ENCODE results near the gene AK4. TPM values are rescaled to one million over a fixed set of nuclear protein-coding genes. Genes with fewer than 3 reads are reported as not detected.
"Not testable (repeated sequence)": the region's sequence is repeated elsewhere in the genome, so short reads cannot be mapped to it uniquely, and the experiment has no call there.

AK4 gene
- total and polyA plus RNA-seq, 2 experiments from 2014 or later = 65.4 to 110 TPM

DNA sequence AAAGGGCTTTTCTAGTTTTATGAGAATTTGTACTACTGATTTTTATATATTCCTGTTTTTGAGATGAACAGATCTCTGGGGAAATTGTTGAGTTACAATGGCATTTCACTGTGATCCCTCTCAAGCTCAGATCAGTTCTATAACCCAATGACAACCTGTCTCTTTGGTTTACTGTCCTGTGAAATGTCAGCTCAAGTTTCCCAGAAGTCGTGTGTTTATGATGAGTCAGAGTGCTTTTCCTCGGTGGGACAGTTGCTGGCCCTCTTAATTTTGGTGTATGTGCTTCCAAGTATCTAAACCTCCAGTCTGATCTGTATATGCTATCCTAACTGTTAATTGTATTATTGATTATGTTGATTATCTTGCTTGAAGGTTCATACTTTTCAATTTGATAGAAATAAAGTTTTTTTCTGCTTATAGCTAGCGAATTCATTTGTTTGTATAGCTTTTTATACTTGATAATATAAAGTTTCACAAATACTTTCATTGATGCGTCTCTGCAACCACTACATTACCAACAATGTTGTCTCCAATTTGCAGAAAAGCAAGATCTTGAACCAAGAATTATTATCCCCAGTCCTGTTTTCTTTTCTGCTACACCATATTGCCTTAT lies 83.8 kb downstream of the AK4 start:
- no peaks in the 10 kb centered on the region for H4K20me1 ChIP-seq (ENCODE audit: insufficient read depth)
- H3K36me3 ChIP-seq (ENCODE audit: low read depth) = peaks cover 10% of the 10 kb centered on the region; the same call in 1 of the 2 replicates
- no peak overlapping the region for H3K27ac ChIP-seq
- in situ Hi-C loops (cut with MboI) = loop anchor here (10.0 to 25.0 kb wide), 2 partner anchors 453 to 705 kb away; no protein-coding TSS in a partner anchor
- H2AFZ ChIP-seq = no peak overlapping the region
- H3K4me3 ChIP-seq = no peak overlapping the region
- H3K4me2 ChIP-seq (ENCODE audit: unreplicated experiment) = no peak overlapping the region
- H3K4me1 ChIP-seq (ENCODE audit: insufficient read depth) = no peaks in the 10 kb centered on the region
- no peaks in the 10 kb centered on the region for H3K9me2 ChIP-seq (ENCODE audit: insufficient read depth)
- no peak for TF ChIP-seq EZH2 (IDR thresholded peaks at IDR 0.05; ENCODE audit: insufficient read depth, poor library complexity, severe bottlenecking)
- no peak for TF ChIP-seq EZH2phosphoT487 (IDR thresholded peaks at IDR 0.05; ENCODE audit: insufficient read depth, low read depth)
- H3K9me3 ChIP-seq (ENCODE audit: low read depth) = no peaks in the 10 kb centered on the region
- no peak for DNase-seq
- H3K79me2 ChIP-seq (ENCODE audit: insufficient read depth) = no peaks in the 10 kb centered on the region
- no peaks in the 10 kb centered on the region for H3K27me3 ChIP-seq (replicated peaks; ENCODE audit: insufficient read depth)
- no peak overlapping the region for H3K9ac ChIP-seq
- H3F3A ChIP-seq (ENCODE audit: insufficient read depth) = 0 out of 2 replicates have a peak, but pooled peaks cover 3% of the 10 kb centered on the region
- 51 to 53% methylated on average over 4 of the region's 4 CpGs for WGBS, 2 experiments (ENCODE audit: low coverage in 1 of 2, low lambda C conversion rate in 2 of 2, missing lambda C conversion rate in 2 of 2)

DNA sequence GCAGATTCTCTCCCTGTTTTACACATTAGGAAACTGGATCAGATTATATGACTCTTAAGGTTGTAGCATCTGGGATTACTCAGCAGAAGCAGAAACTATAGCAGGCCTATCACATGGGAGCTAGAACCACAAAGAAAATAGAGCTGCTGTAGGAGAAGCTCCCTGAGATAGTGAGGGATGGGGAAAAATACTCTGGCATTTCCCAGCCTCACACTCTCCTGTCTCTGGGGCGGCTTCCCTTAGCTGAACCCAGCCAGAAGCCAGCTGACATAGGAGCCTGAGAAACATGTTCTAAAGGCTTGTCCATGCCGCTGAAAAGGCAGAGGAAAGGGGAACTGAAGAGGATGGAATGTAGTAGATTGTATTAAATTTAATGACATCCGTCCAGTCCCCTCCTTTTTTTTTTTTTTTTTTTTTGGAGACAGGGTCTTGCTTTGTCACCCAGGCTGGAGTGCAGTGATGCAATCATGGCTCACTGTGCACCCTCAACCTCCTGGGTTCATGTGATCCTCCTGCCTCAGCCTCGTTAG lies 84.5 kb downstream of the AK4 start:
- H3K79me2 ChIP-seq (ENCODE audit: insufficient read depth) = no peaks in the 10 kb centered on the region
- H3K9ac ChIP-seq = no peak overlapping the region
- no peaks in the 10 kb centered on the region for H4K20me1 ChIP-seq (ENCODE audit: insufficient read depth)
- 90 to 97% methylated on average over 3 to 4 of the region's 4 CpGs for WGBS, 2 experiments (ENCODE audit: low coverage in 1 of 2, low lambda C conversion rate in 2 of 2, missing lambda C conversion rate in 2 of 2)
- no peak overlapping the region for H3K4me3 ChIP-seq
- H3K4me1 ChIP-seq (ENCODE audit: insufficient read depth) = no peaks in the 10 kb centered on the region
- no peaks in the 10 kb centered on the region for H3K9me3 ChIP-seq (ENCODE audit: low read depth)
- H3K9me2 ChIP-seq (ENCODE audit: insufficient read depth) = no peaks in the 10 kb centered on the region
- DNase-seq = peak; percentile 21
- H3K36me3 ChIP-seq (ENCODE audit: low read depth) = peaks cover 10% of the 10 kb centered on the region; the same call in 1 of the 2 replicates
- no peak overlapping the region for H3K27ac ChIP-seq
- H3K4me2 ChIP-seq (ENCODE audit: unreplicated experiment) = no peak overlapping the region
- TF ChIP-seq EZH2 (IDR thresholded peaks at IDR 0.05; ENCODE audit: insufficient read depth, poor library complexity, severe bottlenecking) (no peak), EZH2phosphoT487 (IDR thresholded peaks at IDR 0.05; ENCODE audit: insufficient read depth, low read depth) (no peak)
- in situ Hi-C loops (cut with MboI) = loop anchor here (10.0 to 25.0 kb wide), 2 partner anchors 452 to 705 kb away; no protein-coding TSS in a partner anchor
- H2AFZ ChIP-seq = no peak overlapping the region
- no peaks in the 10 kb centered on the region for H3K27me3 ChIP-seq (replicated peaks; ENCODE audit: insufficient read depth)
- H3F3A ChIP-seq (ENCODE audit: insufficient read depth) = 0 out of 2 replicates have a peak, but pooled peaks cover 3% of the 10 kb centered on the region

DNA sequence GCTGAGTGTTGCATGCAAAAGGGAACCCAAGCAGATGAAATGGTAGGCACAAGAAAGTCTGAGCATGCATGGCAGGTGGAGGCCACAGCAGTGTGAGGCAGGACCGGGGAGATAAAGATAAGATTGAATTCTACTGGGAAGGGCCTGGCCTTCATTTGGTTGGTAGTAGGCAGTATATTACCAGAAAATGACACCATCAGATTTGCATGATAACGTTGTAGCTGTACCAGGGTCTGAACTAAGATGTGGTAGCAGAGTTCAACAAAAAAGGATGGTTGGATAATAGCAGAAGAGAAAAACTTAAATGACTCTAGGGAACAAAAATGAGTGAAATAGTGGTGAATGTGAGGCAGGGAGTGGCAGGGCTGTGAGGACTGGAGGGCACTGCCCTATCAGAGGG lies 85.8 kb downstream of the AK4 start:
- no peaks in the 10 kb centered on the region for H3K9me3 ChIP-seq (ENCODE audit: low read depth)
- H3K79me2 ChIP-seq (ENCODE audit: insufficient read depth) = no peaks in the 10 kb centered on the region
- no peaks in the 10 kb centered on the region for H3K4me1 ChIP-seq (ENCODE audit: insufficient read depth)
- no peak overlapping the region for H3K4me2 ChIP-seq (ENCODE audit: unreplicated experiment)
- no peak overlapping the region for H3K9ac ChIP-seq
- peaks cover 8% of the 10 kb centered on the region; the same call in 1 of the 2 replicates for H3K36me3 ChIP-seq (ENCODE audit: low read depth)
- 0 out of 2 replicates have a peak, but pooled peaks cover 3% of the 10 kb centered on the region for H3F3A ChIP-seq (ENCODE audit: insufficient read depth)
- TF ChIP-seq EZH2 (IDR thresholded peaks at IDR 0.05; ENCODE audit: insufficient read depth, poor library complexity, severe bottlenecking) (no peak), EZH2phosphoT487 (IDR thresholded peaks at IDR 0.05; ENCODE audit: insufficient read depth, low read depth) (no peak)
- H3K9me2 ChIP-seq (ENCODE audit: insufficient read depth) = no peaks in the 10 kb centered on the region
- no peaks in the 10 kb centered on the region for H4K20me1 ChIP-seq (ENCODE audit: insufficient read depth)
- H3K27ac ChIP-seq = no peak overlapping the region
- WGBS, 2 experiments (ENCODE audit: low coverage in 1 of 2, low lambda C conversion rate in 2 of 2, missing lambda C conversion rate in 2 of 2) = 89 to 96% methylated on average over 2 of the region's 2 CpGs
- no peak overlapping the region for H2AFZ ChIP-seq
- H3K4me3 ChIP-seq = no peak overlapping the region
- no peak for DNase-seq
- H3K27me3 ChIP-seq (replicated peaks; ENCODE audit: insufficient read depth) = no peaks in the 10 kb centered on the region
- in situ Hi-C loops (cut with MboI) = loop anchor here (10.0 to 25.0 kb wide), 2 partner anchors 451 to 704 kb away; no protein-coding TSS in a partner anchor

DNA sequence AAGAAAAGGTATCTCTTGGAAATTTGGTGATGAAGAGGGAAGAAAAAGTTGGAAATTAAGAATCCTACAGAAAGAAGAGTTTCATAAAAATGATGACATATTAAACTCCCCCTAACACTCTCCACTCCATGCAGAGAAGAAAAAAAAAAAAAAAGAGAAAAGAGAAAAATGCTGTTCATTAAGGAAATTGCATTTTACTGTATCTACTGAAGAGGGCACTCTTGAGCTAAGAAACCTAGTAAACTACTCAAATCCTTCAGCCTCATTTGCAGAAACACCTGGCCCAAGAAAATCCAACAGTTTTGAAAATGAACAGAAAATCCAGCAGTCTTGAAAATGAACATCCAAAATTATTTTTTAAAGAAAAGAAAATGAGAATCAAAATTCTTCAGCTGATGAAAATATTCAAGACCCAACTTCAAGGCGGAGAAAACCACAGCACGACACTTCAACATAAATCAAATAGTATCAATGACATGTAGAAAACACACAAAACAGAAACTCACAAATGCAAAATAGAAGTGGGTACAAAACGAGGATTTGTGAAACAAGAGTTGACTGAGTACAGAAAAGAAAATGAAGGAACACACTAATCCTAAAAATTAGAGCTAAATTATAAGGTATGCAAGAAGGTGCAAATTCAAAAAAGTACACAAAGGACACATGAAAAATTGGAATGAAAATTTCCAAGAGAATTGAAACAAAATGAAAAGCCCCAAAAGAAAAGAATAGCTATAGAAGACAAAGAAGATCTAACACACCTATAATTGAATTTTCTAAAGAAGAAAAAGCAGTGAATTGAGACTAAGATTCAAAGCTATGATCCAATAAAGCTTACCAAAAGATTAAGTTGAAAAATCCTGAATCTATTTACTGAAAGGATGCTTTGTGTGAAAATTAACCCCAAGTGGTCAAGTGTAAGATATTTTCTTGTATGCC lies 88.1 kb downstream of the AK4 start:
- H3K4me2 ChIP-seq (ENCODE audit: unreplicated experiment) = no peak overlapping the region
- H2AFZ ChIP-seq = no peak overlapping the region
- no peaks in the 10 kb centered on the region for H3K27me3 ChIP-seq (replicated peaks; ENCODE audit: insufficient read depth)
- no peak overlapping the region for H3K27ac ChIP-seq
- H3K9ac ChIP-seq = no peak overlapping the region
- DNase-seq = peak; percentile 49
- 54 to 63% methylated on average over 3 of the region's 3 CpGs for WGBS, 2 experiments (ENCODE audit: low coverage in 1 of 2, low lambda C conversion rate in 2 of 2, missing lambda C conversion rate in 2 of 2)
- TF ChIP-seq EZH2 (IDR thresholded peaks at IDR 0.05; ENCODE audit: insufficient read depth, poor library complexity, severe bottlenecking) (no peak), EZH2phosphoT487 (IDR thresholded peaks at IDR 0.05; ENCODE audit: insufficient read depth, low read depth) (no peak)
- H3K36me3 ChIP-seq (ENCODE audit: low read depth) = no peaks in the 10 kb centered on the region
- H3K79me2 ChIP-seq (ENCODE audit: insufficient read depth) = no peaks in the 10 kb centered on the region
- in situ Hi-C loops (cut with MboI) = loop anchor here (10.0 to 25.0 kb wide), 2 partner anchors 449 to 701 kb away; no protein-coding TSS in a partner anchor
- H3K9me2 ChIP-seq (ENCODE audit: insufficient read depth) = no peaks in the 10 kb centered on the region
- H3K9me3 ChIP-seq (ENCODE audit: low read depth) = no peaks in the 10 kb centered on the region
- H3K4me3 ChIP-seq = no peak overlapping the region
- H3K4me1 ChIP-seq (ENCODE audit: insufficient read depth) = no peaks in the 10 kb centered on the region
- H4K20me1 ChIP-seq (ENCODE audit: insufficient read depth) = no peaks in the 10 kb centered on the region
- H3F3A ChIP-seq (ENCODE audit: insufficient read depth) = 0 out of 2 replicates have a peak, but pooled peaks cover 3% of the 10 kb centered on the region

DNA sequence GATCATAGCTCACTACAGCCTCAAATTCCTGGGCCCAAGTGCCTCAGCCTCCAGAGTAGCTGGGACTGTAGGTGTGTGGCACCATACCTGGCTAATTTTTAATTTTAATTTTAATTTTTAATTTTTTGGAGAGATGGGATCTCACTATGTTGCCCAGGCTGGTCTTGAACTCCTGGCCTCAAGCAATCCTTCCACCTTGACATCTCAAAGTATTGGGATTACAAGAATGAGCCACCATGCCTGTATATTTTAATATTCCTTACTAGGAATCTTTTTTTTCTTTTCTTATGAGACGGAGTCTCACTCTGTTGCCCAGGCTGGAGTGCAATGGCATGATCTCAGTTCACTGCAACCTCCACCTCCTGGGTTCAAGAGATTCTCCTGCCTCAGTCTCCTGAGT lies 89.1 kb downstream of the AK4 start:
- 92 to 96% methylated on average over 1 of the region's 1 CpG for WGBS, 2 experiments (ENCODE audit: low coverage in 1 of 2, low lambda C conversion rate in 2 of 2, missing lambda C conversion rate in 2 of 2)
- not testable (repeated sequence) for H3K9me3 ChIP-seq (ENCODE audit: low read depth); DNase-seq; H3F3A ChIP-seq (ENCODE audit: insufficient read depth); H2AFZ ChIP-seq; H4K20me1 ChIP-seq (ENCODE audit: insufficient read depth); H3K4me1 ChIP-seq (ENCODE audit: insufficient read depth); H3K36me3 ChIP-seq (ENCODE audit: low read depth); H3K4me3 ChIP-seq; H3K27me3 ChIP-seq (replicated peaks; ENCODE audit: insufficient read depth); H3K27ac ChIP-seq; H3K9me2 ChIP-seq (ENCODE audit: insufficient read depth); H3K79me2 ChIP-seq (ENCODE audit: insufficient read depth); H3K4me2 ChIP-seq (ENCODE audit: unreplicated experiment); H3K9ac ChIP-seq
- in situ Hi-C loops (cut with MboI) = loop anchor here (10.0 to 25.0 kb wide), 2 partner anchors 448 to 700 kb away; no protein-coding TSS in a partner anchor

Data from GM23248 (cell line).